GM12873 (cell line): ENCODE results near the gene TGM2.

Experiments used
- TF ChIP-seq, protein P1 (sequence below): IDR thresholded peaks from 2 replicates; pipeline ENCODE4 v1.5.1; 2012; ENCODE audit warnings: low read depth, mild to moderate bottlenecking, moderate library complexity, low read length, control low read depth; ENCODE audit not compliant: insufficient read depth; ENCODE audit errors: missing control alignments

Gene TGM2

DNA sequence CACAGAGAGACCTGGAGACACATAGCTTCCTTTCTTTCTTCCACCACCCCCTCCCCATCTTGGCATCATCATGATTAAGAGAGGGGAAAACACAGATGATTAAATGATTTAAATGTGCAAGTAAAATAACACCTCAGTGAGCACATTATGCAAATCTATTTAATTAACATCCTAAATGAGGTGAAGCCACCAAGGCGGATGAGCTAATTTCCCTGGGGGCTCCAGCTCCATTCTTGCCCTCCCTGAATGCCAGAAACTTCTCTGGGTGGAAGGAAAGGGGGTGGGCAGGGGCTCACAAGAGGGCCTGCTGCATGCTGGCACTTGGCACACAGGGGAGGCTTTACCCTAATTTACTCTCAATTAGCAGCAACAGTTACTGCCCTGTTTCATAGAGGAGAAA lies 32.5 kb upstream of the TGM2 start:
- TF ChIP-seq, protein P1, sequence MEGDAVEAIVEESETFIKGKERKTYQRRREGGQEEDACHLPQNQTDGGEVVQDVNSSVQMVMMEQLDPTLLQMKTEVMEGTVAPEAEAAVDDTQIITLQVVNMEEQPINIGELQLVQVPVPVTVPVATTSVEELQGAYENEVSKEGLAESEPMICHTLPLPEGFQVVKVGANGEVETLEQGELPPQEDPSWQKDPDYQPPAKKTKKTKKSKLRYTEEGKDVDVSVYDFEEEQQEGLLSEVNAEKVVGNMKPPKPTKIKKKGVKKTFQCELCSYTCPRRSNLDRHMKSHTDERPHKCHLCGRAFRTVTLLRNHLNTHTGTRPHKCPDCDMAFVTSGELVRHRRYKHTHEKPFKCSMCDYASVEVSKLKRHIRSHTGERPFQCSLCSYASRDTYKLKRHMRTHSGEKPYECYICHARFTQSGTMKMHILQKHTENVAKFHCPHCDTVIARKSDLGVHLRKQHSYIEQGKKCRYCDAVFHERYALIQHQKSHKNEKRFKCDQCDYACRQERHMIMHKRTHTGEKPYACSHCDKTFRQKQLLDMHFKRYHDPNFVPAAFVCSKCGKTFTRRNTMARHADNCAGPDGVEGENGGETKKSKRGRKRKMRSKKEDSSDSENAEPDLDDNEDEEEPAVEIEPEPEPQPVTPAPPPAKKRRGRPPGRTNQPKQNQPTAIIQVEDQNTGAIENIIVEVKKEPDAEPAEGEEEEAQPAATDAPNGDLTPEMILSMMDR, result no peak

DNA sequence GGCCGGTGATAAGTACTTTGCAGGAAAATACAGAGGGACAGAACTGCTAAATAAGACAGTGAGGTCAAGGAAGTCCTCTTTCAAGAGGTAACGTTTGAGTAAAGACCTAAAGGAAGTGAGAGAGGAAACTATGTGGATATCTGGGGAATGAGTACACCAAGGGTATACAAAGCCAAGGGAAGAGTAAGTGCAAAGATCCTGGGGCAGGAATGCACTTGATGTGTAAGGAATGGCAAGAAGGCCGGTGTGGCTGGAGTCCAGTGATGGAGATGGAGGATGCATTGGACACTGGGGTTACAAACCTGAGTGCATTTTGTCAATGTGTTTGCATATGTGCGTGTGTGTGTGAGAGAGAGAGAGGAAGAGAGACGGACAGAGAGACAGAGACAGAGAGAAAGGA lies 32.1 kb upstream of the TGM2 start:
- TF ChIP-seq, protein P1, result no peak

DNA sequence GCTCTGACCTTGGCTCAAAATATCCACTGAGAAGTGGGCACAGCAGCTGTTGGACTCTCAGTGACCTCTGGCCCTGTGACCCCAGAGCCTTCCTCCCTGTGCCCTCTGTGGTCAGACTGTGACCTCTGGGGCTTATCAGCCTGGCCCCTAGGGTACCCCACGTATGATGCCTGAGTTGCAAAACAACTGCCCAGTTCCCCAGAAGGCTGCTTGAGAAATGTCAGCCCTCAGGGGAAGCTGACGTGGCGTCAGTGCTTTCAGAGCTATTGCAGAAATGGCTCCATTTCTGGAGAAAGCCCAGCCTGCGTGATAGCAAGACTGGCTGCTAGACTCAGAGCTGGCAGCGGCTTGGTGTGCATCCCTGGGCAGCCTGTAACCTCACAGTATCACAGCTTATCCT lies 31.5 kb upstream of the TGM2 start:
- TF ChIP-seq, protein P1, result no peak

- TF ChIP-seq, protein P1, result no peak
These were observed 31.0 kb upstream of the TGM2 start for GRCh38 chr20:38196076-38196475.

GRCh38 chr20:38195521-38195920 lies 30.5 kb upstream of the TGM2 start:
- TF ChIP-seq, protein P1, result no peak

DNA sequence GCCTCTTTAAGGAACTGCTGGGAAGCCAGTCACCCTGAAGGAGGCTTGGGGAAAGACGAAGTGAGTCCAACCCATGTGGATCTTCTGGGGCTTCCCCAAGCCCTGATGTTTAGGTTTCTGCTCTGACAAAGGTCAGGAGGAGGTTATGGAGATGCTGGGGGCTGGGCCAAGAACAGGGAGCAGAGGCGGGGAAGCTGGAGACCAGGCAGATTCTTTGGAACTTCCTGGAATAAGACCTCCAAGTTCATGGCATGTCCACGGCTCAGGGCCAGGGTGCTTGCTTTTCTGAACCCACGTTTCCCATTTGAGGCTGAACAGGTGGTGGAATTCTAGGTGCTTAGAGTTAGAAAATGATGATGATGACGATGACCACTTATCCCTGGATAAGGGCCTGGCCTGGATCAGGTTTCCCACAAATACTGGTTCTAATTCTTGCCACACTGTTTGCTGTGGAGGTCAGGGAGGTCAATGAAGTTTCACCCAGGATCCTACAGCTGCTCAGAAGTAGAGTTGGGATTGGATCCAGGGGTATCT lies 30.0 kb upstream of the TGM2 start:
- TF ChIP-seq, protein P1, result no peak

GRCh38 chr20:38193586-38194105 lies 28.6 kb upstream of the TGM2 start:
- TF ChIP-seq, protein P1, result no peak
